H1 (cell line): ENCODE data around the gene ZDHHC3. TPM values are rescaled to one million over a fixed set of nuclear protein-coding genes. Genes with fewer than 3 reads are reported as not detected.
A peak's percentile ranks its signal among the peaks of the same experiment; 100 is the strongest.

ENCODE experiments used
- CTCF ChIA-PET: fragments of 300-600 bp; sonication (Branson Sonifier 250); formaldehyde crosslinking; loops from one replicate; lab custom pipeline; 2021; ENCODE audit not compliant: partially characterized antibody; lab: Charles Lee
- POLR2A ChIA-PET: fragments of 300-600 bp; sonication (Branson Sonifier 250); formaldehyde crosslinking; loops from one replicate; lab custom pipeline; 2021; ENCODE audit warnings: inconsistent platforms; ENCODE audit not compliant: partially characterized antibody; lab: Charles Lee
- DNase-seq, 2 experiments: peaks; one replicate each; pipeline versions ENCODE4 v3.0.0 to v3.0.0-alpha.2; 2010 to 2022; ENCODE audit warnings: low spot score in 2 of 2, low read depth in 1 of 2, mixed read lengths in 1 of 2
- FAIRE-seq: peaks from 2 replicates; lab custom pipeline; 2011; peaks lifted over from hg19 to GRCh38; lab: Jason Lieb, UNC
- H2AFZ ChIP-seq: 2 replicates; pipeline ENCODE4 v1.8.1; 2012; ENCODE audit warnings: low read length, inconsistent platforms
- H2AK5ac ChIP-seq: 2 replicates; pipeline ENCODE4 v1.6.1; 2013; ENCODE audit warnings: low read depth, low read length
- H2BK120ac ChIP-seq: replicated peaks from 2 replicates; pipeline ENCODE3; 2013; ENCODE audit warnings: low read depth, low read length, inconsistent platforms
- H2BK12ac ChIP-seq: 2 replicates; pipeline ENCODE4 v1.6.1; 2013; ENCODE audit warnings: low read depth, low read length
- H2BK15ac ChIP-seq: 2 replicates; pipeline ENCODE4 v1.6.1; 2013; ENCODE audit warnings: low read length
- H2BK20ac ChIP-seq: 2 replicates; pipeline ENCODE4 v1.6.1; 2013; ENCODE audit warnings: low read length
- H2BK5ac ChIP-seq: 2 replicates; pipeline ENCODE4 v1.6.1; 2013; ENCODE audit warnings: low read depth, low read length
- H3K14ac ChIP-seq: 2 replicates; pipeline ENCODE4 v1.6.1; 2013; ENCODE audit warnings: inconsistent platforms; ENCODE audit not compliant: insufficient read length
- H3K18ac ChIP-seq: 2 replicates; pipeline ENCODE4 v1.6.1; 2013; ENCODE audit warnings: low read length; ENCODE audit errors: extremely low read depth
- H3K23ac ChIP-seq: 2 replicates; pipeline ENCODE4 v1.6.1; 2013; ENCODE audit warnings: inconsistent platforms; ENCODE audit not compliant: insufficient read length
- H3K23me2 ChIP-seq: 2 replicates; pipeline ENCODE4 v1.6.1; 2013; ENCODE audit warnings: low read depth, low read length
- H3K27ac ChIP-seq: 2 replicates; pipeline ENCODE4 v1.6.1; 2011; ENCODE audit warnings: low read depth, low read length, inconsistent platforms
- H3K27me3 ChIP-seq, 4 experiments: replicated peaks in 1 of 4; 1 replicate in 1 of 4; 2 replicates in 3 of 4; pipeline versions ENCODE4 v1.6.1 to v1.8.1; 2011 to 2013; ENCODE audit warnings: low read length in 3 of 4, mild to moderate bottlenecking in 3 of 4, inconsistent platforms in 2 of 4, mixed read lengths in 2 of 4, moderate library complexity in 1 of 4; ENCODE audit not compliant: control insufficient read depth in 3 of 4, insufficient read depth in 3 of 4; ENCODE audit errors: extremely low read depth in 1 of 4
- H3K36me3 ChIP-seq, 4 experiments: 2 replicates each; pipeline versions ENCODE4 v1.6.1 to v1.8.1; 2011 to 2013; ENCODE audit warnings: mild to moderate bottlenecking in 4 of 4, low read length in 3 of 4, moderate library complexity in 2 of 4, control low read depth in 1 of 4, inconsistent platforms in 1 of 4; ENCODE audit not compliant: insufficient read depth in 4 of 4, control insufficient read depth in 2 of 4
- H3K4ac ChIP-seq: replicated peaks from 2 replicates; pipeline ENCODE3; 2013; ENCODE audit warnings: low read length, low read depth, mixed read lengths, inconsistent platforms; ENCODE audit not compliant: insufficient read length
- H3K4me1 ChIP-seq, 4 experiments: replicated peaks in 1 of 4; 1 replicate in 1 of 4; 2 replicates in 3 of 4; pipeline versions ENCODE4 v1.6.1 to v1.8.1; 2011 to 2013; ENCODE audit warnings: low read length in 3 of 4, inconsistent platforms in 2 of 4, mixed read lengths in 1 of 4; ENCODE audit not compliant: insufficient read depth in 4 of 4, control insufficient read depth in 3 of 4
- H3K4me2 ChIP-seq, 2 experiments: 2 replicates each; pipeline versions ENCODE4 v1.6.1 to v1.8.1; 2011 to 2013; ENCODE audit warnings: low read depth in 2 of 2, low read length in 2 of 2, control low read depth in 1 of 2, inconsistent platforms in 1 of 2, mild to moderate bottlenecking in 1 of 2; ENCODE audit not compliant: insufficient read depth in 1 of 2
- H3K4me3 ChIP-seq, 4 experiments: fragments of 200-600, 300-600 bp in 1 of 4; sonication (generic), shearing (Covaris generic), sonication (Bioruptor Twin) in 1 of 4; 2 replicates each; pipeline versions ENCODE4 v1.5.1 to v1.8.1; 2011 to 2016; ENCODE audit warnings: low read length in 4 of 4, low read depth in 3 of 4, control low read depth in 2 of 4, inconsistent platforms in 2 of 4, mild to moderate bottlenecking in 2 of 4, mixed read lengths in 1 of 4, moderate library complexity in 1 of 4; ENCODE audit not compliant: insufficient read depth in 2 of 4; ENCODE audit errors: extremely low read depth in 1 of 4
- H3K56ac ChIP-seq: replicated peaks from 2 replicates; pipeline ENCODE3; 2013; ENCODE audit warnings: low read depth, mild to moderate bottlenecking, mixed read lengths, low read length, inconsistent platforms; ENCODE audit not compliant: insufficient read length
- H3K79me1 ChIP-seq: 2 replicates; pipeline ENCODE4 v1.6.1; 2013; ENCODE audit warnings: low read depth, low read length, control low read depth
- H3K79me2 ChIP-seq, 2 experiments: 2 replicates each; pipeline versions ENCODE4 v1.6.1 to v1.8.1; 2012 to 2013; ENCODE audit warnings: low read length in 2 of 2, mild to moderate bottlenecking in 2 of 2, inconsistent platforms in 1 of 2; ENCODE audit not compliant: insufficient read depth in 2 of 2, control insufficient read depth in 1 of 2
- H3K9ac ChIP-seq, 4 experiments: replicated peaks in 1 of 4; 1 replicate in 1 of 4; 2 replicates in 3 of 4; pipeline versions ENCODE4 v1.6.1 to v1.8.1; 2011 to 2013; ENCODE audit warnings: low read depth in 3 of 4, low read length in 3 of 4, control low read depth in 2 of 4, mild to moderate bottlenecking in 2 of 4, moderate library complexity in 2 of 4, inconsistent platforms in 1 of 4; ENCODE audit errors: extremely low read depth in 1 of 4
- H3K9me3 ChIP-seq, 2 experiments: 2 replicates each; pipeline versions ENCODE4 v1.6.1 to v1.8.1; 2012 to 2013; ENCODE audit warnings: mild to moderate bottlenecking in 2 of 2, moderate library complexity in 2 of 2, control low read depth in 1 of 2, inconsistent platforms in 1 of 2, low read depth in 1 of 2, low read length in 1 of 2, mixed read lengths in 1 of 2; ENCODE audit not compliant: insufficient read depth in 2 of 2
- H4K20me1 ChIP-seq, 2 experiments: replicated peaks in 1 of 2; 2 replicates each; pipeline versions ENCODE3 to v1.8.1; 2011 to 2013; ENCODE audit warnings: inconsistent platforms in 2 of 2, low read length in 2 of 2, mild to moderate bottlenecking in 1 of 2; ENCODE audit not compliant: insufficient read depth in 2 of 2, control insufficient read depth in 1 of 2
- H4K5ac ChIP-seq: 2 replicates; pipeline ENCODE4 v1.6.1; 2013; ENCODE audit warnings: low read length, low read depth, mixed read lengths, inconsistent platforms; ENCODE audit not compliant: insufficient read length
- H4K8ac ChIP-seq: 2 replicates; pipeline ENCODE4 v1.8.0; 2013; ENCODE audit warnings: mild to moderate bottlenecking, moderate library complexity, low read length, inconsistent platforms; ENCODE audit not compliant: insufficient read depth; ENCODE audit errors: extremely low read depth
- H4K91ac ChIP-seq: replicated peaks from 2 replicates; pipeline ENCODE3; 2013; ENCODE audit warnings: low read length, mixed read lengths, inconsistent platforms; ENCODE audit not compliant: insufficient read length
- KDM1A ChIP-seq: fragments of 200-600, 300-600 bp; sonication (generic); IDR thresholded peaks from 2 replicates; pipeline ENCODE4 v1.7.1; 2016; ENCODE audit warnings: mild to moderate bottlenecking, low read length, borderline replicate concordance
- NANOG ChIP-seq: IDR thresholded peaks from 2 replicates; pipeline ENCODE4 v1.6.1; 2011; ENCODE audit warnings: low read length, low read depth, mild to moderate bottlenecking, inconsistent platforms; ENCODE audit not compliant: insufficient read depth, poor library complexity, severe bottlenecking
- NRF1 ChIP-seq: IDR thresholded peaks from 2 replicates; pipeline ENCODE4 v1.6.1; 2011; ENCODE audit warnings: mild to moderate bottlenecking, low read depth, low read length, improper control_type of control experiment
- SP2 ChIP-seq: IDR thresholded peaks from 2 replicates; pipeline ENCODE4 v1.6.1; 2012; ENCODE audit warnings: mild to moderate bottlenecking, low read length, inconsistent platforms
- WGBS, 2 experiments: shearing (Covaris generic) in 1 of 2; methylation state at CpG; one replicate each; pipeline versions ENCODE4 v1.1.6 to v1.1.7; 2013 to 2015; ENCODE audit warnings: low lambda C conversion rate in 2 of 2, mixed read lengths in 2 of 2, inconsistent platforms in 1 of 2, low coverage in 1 of 2, missing lambda C conversion rate in 1 of 2; ENCODE audit not compliant: insufficient replicate concordance in 2 of 2, insufficient coverage in 1 of 2, insufficient read length in 1 of 2; ENCODE audit errors: extremely low coverage in 1 of 2, missing lambda C conversion rate in 1 of 2; 5-methylcytosine and 5-hydroxymethylcytosine counted together
- polyA plus RNA-seq, 7 experiments: library from polyadenylated mRNA; depleted of rRNA in 3 of 7; stranded (reverse) in 5 of 7; unstranded in 2 of 7; fragments of >200 nt in 5 of 7; fragments of 200-250 nt in 2 of 7; gene quantifications; 1 replicate in 5 of 7; 2 replicates in 1 of 7; 4 replicates in 1 of 7; pipeline versions ENCODE4 v1.2.1 to v1.2.3, GENCODE V29; 2011 to 2013; ENCODE audit warnings: missing spikeins in 2 of 7, mixed read lengths in 2 of 7
- total RNA-seq: library from RNA; stranded (reverse); fragmentation: NEBNext Ultra II Directional; extraction: Animal tissue kit (Norgen Biotek cat#: 25700); gene quantifications from 2 replicates; pipeline ENCODE4 v1.2.1, GENCODE V29; 2021
- TF ChIP-seq, protein P1 (sequence below), 3 experiments: IDR thresholded peaks; 1 replicate in 2 of 3; 2 replicates in 1 of 3; pipeline versions ENCODE4 v1.5.1 to v1.6.1; 2011; ENCODE audit warnings: low read length in 3 of 3, mild to moderate bottlenecking in 3 of 3, inconsistent platforms in 2 of 3, low read depth in 1 of 3, moderate library complexity in 1 of 3; ENCODE audit not compliant: insufficient read depth in 1 of 3; ENCODE audit errors: control extremely low read depth in 1 of 3

The ZDHHC3 gene
- total and polyA plus RNA-seq, 2 of the 8 experiments (the other 6 are each of a cell fraction or from before 2014, with no cell fraction given), result 77.4 to 88.7 TPM

DNA sequence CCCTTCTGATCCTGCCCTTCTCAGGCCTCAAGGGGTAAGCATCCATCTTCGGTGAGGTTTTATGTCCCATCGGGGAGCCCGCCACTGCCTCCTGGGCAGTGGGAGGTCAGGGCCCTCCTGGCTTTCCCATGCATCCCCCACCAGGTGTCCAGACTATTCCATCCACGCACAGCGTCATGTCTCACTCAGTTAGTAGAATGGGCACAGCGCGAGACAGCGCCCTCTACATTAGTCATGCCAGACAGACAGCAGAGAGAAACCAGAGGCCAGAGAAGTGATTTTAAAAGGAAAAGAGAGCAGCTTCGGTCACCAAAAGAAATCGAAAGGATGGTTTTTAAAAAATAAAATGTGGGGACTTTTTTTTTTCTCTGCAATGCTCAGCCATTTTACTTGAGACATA, 49.8 kb downstream of the ZDHHC3 start:
- no peak overlapping the region for H4K5ac ChIP-seq
- no peaks in the 10 kb centered on the region for H3K27me3 ChIP-seq
- H2BK12ac ChIP-seq, result no peak overlapping the region
- H2AK5ac ChIP-seq, result no peak overlapping the region
- H3K4me3 ChIP-seq, result no peak overlapping the region
- TF ChIP-seq NRF1, result no peak
- TF ChIP-seq, protein P1, sequence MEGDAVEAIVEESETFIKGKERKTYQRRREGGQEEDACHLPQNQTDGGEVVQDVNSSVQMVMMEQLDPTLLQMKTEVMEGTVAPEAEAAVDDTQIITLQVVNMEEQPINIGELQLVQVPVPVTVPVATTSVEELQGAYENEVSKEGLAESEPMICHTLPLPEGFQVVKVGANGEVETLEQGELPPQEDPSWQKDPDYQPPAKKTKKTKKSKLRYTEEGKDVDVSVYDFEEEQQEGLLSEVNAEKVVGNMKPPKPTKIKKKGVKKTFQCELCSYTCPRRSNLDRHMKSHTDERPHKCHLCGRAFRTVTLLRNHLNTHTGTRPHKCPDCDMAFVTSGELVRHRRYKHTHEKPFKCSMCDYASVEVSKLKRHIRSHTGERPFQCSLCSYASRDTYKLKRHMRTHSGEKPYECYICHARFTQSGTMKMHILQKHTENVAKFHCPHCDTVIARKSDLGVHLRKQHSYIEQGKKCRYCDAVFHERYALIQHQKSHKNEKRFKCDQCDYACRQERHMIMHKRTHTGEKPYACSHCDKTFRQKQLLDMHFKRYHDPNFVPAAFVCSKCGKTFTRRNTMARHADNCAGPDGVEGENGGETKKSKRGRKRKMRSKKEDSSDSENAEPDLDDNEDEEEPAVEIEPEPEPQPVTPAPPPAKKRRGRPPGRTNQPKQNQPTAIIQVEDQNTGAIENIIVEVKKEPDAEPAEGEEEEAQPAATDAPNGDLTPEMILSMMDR (IDR thresholded peaks at IDR 0.05; ENCODE audit: control extremely low read depth in 1 of 3, insufficient read depth in 1 of 3, low read depth in 1 of 3, low read length in 3 of 3), result peak; percentile 22 to 37 (median 34); a peak in 3 of 4 replicates
- TF ChIP-seq NANOG, result no peak
- no peak for TF ChIP-seq SP2
- TF ChIP-seq KDM1A, result no peak
- H3K79me1 ChIP-seq, result no peaks in the 10 kb centered on the region
- peaks cover 6% of the 10 kb centered on the region in 2 experiments for H4K20me1 ChIP-seq
- H3K27ac ChIP-seq, result no peak overlapping the region
- H3K23ac ChIP-seq, result no peak overlapping the region
- H4K8ac ChIP-seq, result no peak overlapping the region
- H2BK20ac ChIP-seq, result no peak overlapping the region
- no peaks in the 10 kb centered on the region for H3K23me2 ChIP-seq
- POLR2A ChIA-PET, result interaction anchor here (1.2 kb wide), 1 partner anchor 24 kb away, joined by 3 read pairs; no protein-coding TSS in a partner anchor
- H3K18ac ChIP-seq, result no peak overlapping the region
- FAIRE-seq (no peak), DNase-seq (no peak)
- CTCF ChIA-PET, result interaction anchor here (1.0 to 9.0 kb wide), 6 partner anchors 11 to 63 kb away, joined by 3 to 69 read pairs (median 4); no protein-coding TSS in a partner anchor
- no peak overlapping the region for H3K14ac ChIP-seq
- no peak overlapping the region for H3K4me2 ChIP-seq
- no peak overlapping the region for H3K9ac ChIP-seq
- H3K36me3 ChIP-seq, result peaks cover 0 to 13% (median 7%) of the 10 kb centered on the region in 4 experiments; a peak in 4 of 8 replicates
- H4K91ac ChIP-seq, result no peak overlapping the region
- no peaks in the 10 kb centered on the region for H3K4me1 ChIP-seq
- no peak overlapping the region for H3K4ac ChIP-seq
- no peak overlapping the region for H2BK15ac ChIP-seq
- 87% methylated on average over 10 of the region's 10 CpGs; no CpG with 5 or more reads in 1 of the 2 experiments for WGBS, 2 experiments
- H3K9me3 ChIP-seq, result no peaks in the 10 kb centered on the region
- H3K79me2 ChIP-seq, result no peaks in the 10 kb centered on the region
- no peak overlapping the region for H2BK5ac ChIP-seq
- no peak overlapping the region for H2AFZ ChIP-seq
- no peak overlapping the region for H2BK120ac ChIP-seq
- no peak overlapping the region for H3K56ac ChIP-seq
